GM10266 (cell line): ENCODE data around the gene NANS.
A peak's percentile ranks its signal among the peaks of the same experiment; 100 is the strongest.
"Not testable (repeated sequence)": the region's sequence is repeated elsewhere in the genome, so short reads cannot be mapped to it uniquely, and the experiment has no call there.

Experiments used
- DNase-seq: peaks from one replicate; pipeline ENCODE4 v3.0.0; 2012; ENCODE audit errors: extremely low spot score
- TF ChIP-seq, protein P1 (sequence below): IDR thresholded peaks from 2 replicates; pipeline ENCODE4 v1.5.1; 2012; ENCODE audit warnings: mild to moderate bottlenecking, low read depth; ENCODE audit not compliant: control insufficient read depth, insufficient read depth; ENCODE audit errors: missing control alignments

NANS gene

DNA sequence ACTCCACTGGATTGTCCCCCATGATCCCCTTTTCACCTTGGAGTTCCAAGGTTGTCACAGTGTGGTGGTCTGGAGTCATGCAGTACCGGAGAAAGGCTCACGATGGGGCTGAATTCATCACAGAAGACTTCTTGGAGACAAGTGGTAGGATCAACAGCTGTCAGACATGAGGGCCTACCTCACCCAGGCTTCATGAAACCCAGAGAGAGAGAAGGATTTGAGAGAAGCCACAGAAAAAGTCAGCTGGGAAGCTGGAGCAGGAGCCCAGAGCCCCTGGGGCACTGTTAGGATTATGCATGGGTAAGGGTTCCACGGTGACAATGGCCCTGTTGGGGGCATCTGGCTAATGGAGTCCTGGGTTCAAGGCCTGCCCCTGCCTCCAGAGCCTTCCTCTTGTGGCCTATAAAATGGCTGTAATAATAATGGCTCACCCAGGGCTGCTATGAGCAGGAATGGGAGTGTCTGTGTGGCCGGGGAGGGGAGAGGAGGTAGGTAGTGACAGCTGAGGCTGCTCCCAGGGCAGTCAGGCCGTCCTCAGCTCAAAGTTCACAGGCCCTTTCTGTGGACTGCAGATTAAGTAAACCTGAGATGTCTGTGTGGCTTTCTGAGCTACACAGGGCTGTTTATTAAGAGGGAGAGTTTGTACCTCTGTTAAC lies 61.6 kb downstream of the NANS start:
- peak; percentile 83 for DNase-seq
- TF ChIP-seq, protein P1, sequence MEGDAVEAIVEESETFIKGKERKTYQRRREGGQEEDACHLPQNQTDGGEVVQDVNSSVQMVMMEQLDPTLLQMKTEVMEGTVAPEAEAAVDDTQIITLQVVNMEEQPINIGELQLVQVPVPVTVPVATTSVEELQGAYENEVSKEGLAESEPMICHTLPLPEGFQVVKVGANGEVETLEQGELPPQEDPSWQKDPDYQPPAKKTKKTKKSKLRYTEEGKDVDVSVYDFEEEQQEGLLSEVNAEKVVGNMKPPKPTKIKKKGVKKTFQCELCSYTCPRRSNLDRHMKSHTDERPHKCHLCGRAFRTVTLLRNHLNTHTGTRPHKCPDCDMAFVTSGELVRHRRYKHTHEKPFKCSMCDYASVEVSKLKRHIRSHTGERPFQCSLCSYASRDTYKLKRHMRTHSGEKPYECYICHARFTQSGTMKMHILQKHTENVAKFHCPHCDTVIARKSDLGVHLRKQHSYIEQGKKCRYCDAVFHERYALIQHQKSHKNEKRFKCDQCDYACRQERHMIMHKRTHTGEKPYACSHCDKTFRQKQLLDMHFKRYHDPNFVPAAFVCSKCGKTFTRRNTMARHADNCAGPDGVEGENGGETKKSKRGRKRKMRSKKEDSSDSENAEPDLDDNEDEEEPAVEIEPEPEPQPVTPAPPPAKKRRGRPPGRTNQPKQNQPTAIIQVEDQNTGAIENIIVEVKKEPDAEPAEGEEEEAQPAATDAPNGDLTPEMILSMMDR: peak; percentile 60

DNA sequence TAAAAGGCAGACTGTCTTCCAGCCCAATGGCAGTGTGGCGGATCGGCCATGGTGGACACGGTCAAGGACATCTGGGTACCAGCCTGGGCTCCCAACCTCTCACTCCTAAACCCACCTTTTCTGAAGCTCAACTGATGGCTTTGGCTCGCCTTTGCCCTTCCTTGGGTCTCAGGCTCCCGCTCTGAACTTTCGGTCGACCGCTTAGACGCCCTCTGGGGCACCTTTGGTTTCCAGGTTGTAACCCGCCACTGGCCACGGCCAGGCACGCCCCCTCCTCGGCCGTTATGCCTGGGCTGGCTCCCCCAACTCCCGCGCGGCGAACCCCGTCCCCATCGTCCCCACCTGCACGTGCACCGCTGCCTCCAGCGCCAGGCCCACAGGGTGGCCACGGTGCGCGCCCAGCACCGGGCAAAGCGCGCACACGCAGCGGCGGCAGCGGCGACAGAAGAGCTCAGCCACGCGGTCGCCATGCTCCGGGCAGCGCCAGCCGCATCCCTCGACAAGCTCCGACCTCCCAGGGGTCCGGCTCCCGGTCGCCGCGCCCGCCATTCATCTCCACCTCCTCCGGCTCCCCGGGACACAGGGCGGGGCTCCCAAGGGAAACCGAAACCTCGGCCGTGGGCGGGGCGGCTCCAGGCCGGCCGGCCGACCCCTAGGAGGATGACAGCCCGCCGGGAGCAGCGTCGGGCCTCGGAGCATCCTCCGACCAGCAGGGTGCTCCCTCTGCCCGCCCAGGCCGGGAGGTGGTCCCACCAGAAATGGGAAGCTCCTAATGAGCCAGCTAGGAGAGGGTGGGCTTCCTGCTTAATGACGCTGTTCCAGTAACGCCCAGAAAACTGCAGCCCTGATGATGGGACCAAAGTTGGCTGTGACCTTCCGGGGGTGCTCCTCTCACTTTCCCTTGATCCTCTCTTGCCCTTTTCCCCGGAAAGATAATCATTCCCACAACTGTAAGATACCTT lies 62.4 kb downstream of the NANS start, which contains the start of gene TRIM14:
TSS of gene TRIM14 (minus strand) at position 583 of the 962 bp plus-strand sequence. CDS start at position 549, 34 bp downstream.
- peak; percentile 83 for DNase-seq
- TF ChIP-seq, protein P1: peak; percentile 51

DNA sequence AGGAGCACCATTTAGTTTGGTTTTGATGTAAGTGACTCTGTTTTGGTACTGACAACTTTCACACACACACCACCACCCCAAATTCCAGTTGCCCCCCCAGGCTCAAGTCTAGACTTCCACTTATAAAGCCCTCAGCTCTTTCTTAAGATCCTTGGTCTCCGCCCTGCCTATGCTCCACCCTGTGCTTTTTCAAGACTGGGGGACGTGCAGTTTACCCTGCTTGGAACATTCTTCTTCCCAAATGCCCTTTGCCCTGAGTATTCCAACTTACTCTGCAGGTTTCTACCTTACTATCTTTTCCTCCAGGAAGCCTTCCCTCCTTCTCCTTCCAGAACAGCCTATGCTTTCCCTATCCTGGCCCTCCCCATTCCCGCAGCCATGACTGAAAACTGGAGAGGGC lies 63.9 kb downstream of the NANS start:
- no peak for DNase-seq
- TF ChIP-seq, protein P1: no peak

DNA sequence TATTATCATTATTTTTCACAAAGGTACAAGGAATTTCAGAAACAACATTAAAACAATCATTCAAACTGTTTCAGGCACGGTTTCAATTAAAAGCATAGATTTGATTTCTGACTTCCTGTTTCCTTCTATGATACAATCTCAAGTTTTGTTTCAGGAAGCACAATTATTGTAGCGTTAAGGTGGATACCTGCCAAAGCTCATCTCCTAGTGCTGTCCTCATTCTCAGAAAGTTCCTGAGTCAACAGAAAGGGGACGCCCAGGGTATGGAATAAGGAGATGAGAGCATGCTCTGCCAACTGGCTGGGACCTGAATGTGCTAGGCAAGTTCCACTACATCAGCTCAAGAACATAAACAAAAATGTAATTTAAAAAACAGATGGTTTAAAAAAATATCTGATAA lies 64.5 kb downstream of the NANS start:
- DNase-seq: no peak

DNA sequence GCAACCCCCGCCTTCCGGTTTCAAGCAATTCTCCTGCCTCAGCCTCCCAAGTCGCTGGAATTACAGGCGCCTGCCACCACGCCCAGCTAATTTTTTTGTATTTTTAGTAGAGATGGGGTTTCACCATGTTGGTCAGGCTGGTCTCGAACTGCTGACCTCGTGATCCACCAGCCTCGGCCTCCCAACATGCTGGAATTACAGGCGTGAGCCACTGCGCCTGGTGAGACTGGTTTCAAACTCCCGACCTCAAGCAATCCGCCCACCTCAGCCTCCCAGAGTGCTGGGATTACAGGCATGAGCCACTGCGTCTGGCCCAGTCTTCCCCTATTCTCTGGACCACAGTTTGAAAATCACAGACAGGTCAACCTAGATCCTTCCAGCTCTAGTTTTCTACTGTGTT lies 67.6 kb downstream of the NANS start:
- DNase-seq: not testable (repeated sequence)

More for the DNA sequence above, 64.5 kb downstream of the NANS start:
- TF ChIP-seq, protein P1: no peak

DNA sequence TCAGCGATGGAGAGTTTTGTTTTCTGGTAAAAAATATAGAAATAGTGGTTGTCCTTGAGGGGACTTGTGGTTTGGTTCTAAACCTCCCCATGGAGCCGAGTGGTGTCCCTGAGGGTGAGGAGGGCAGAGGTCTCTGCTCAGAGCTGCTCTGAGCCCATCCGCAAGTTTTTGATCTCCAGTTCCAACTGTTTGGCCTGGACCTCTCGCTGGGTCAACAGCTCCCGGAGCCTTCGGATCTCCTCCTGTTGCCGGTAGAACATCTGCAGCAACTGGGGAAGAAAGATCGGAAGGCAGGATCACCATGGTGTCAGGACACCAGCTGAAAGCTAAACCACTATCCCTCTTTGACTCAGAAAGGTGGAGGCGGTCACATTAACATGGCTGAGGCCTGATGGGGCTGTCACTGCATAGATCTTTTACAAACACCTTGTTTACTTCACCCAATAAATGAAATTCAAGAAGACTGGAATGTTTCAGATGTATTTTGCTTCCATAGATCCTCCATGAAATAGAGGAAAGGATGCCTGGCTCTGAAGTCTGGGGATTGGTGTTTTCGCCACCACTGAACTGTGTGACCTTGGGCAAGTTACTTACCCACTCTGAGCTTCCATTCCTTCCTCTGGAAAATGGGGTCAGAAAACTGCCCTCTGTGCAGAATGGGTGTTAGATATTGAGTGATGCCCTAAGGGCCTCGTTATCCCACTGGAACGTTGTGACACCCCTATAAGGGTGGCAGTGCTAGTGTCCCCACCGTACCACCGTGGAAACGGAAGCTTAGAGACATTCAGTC lies 68.3 kb downstream of the NANS start:
- DNase-seq: no peak
- TF ChIP-seq, protein P1: no peak

DNA sequence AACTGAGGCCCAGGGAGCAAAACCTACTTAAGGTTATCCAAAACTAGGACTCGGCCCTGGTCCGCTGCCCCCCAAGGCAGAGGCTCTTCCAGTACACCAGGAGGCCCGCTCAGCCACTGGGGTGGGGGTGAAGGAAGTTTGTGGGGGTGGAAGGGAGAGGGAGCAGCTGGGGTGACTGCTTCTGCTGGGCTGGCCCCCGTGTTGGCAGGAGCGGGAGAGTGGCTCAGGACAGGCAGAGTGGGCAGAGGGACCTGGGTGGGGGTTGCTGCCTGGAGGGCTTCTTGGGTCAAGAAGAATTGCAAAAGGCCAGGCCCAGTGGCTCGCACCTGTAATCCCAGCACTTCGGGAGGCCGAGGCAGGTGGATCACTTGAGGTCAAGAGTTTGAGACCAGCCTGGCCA lies 70.7 kb downstream of the NANS start:
- DNase-seq: no peak

More for the DNA sequence above, 70.7 kb downstream of the NANS start:
- TF ChIP-seq, protein P1: no peak
